GM21786 (cell line): ENCODE data around the gene ACER2.
"Not testable (repeated sequence)": the region's sequence is repeated elsewhere in the genome, so short reads cannot be mapped to it uniquely, and the experiment has no call there.

Experiments
- ATAC-seq: cut with Tn5 transposase; IDR thresholded peaks from one replicate; pipeline ENCODE4 v1.9.1; 2021; ENCODE audit not compliant: unreplicated experiment

The ACER2 gene

DNA sequence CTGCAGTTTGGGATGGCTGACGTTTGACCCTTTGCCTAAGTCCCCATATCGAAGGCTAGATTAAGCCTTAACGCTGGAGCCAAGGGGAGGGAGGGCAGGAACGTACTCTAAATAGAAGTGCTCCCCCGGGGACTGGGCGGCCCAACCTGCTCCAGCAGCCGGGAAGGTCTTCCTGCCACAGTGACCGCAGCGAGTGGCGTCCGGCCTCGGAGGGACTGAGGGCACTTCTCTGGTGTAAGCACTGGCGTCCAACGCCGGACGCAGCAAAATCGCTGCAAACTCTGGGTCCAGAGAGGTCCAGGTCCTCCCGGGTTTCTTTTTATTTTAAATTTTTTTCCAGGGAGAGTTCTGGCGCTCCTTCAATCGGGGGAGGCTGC lies 505 bp upstream of the ACER2 start:
- ATAC-seq: no peak

DNA sequence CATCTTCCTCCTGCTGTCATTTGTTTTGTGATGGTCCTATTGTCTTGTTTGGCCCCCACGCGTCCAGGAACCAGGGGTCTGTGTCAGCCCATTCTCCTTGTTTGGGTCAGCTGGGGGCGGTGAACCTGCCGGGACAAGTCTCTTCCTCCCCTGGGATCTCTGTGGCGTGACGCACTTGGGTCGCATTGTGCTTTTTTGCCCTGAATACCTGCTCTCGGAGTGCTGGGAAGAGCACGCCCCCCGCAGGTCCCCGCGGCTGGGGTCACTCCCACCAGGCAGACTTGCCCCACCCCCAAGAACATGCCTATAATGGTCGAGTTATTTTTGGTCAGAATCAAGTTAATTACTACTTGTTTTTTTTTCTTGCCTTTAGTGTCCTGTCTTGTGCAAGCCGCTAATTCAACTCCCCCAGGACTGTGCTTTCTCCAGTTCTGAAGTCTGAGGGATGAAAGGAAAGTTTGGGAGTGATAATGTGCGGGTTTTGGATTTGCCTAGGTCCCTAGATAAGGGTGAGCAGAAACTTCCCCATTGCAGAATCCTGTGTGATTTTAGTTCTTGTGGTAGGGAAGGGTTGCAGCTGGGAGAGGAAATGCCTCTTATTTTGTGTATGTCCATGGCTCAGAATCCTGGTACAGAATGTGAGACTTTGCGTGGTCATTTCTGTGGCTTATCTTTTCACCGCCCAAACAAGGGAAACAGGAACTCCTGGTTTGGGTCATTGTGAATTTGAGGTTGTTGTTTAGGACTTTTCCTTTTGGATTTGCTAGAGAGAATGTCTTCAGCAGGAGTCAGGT lies 789 bp downstream of the ACER2 start:
- ATAC-seq: peak; percentile 25

DNA sequence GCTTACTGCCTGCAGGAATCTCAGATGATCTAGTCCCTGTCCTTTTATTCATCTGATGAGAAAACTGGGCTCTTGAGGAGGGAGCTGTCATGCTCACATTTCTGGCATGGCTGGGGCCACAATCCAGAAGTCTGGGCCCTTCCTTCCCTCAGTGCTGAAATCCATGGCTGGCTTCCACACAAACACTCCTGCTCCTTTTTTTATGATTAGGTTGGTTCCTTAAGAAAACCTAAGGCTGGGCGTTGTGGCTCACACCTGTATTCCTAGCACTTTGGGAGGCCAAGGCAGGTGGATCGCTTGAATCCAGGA lies 1.3 kb downstream of the ACER2 start:
- no peak for ATAC-seq

DNA sequence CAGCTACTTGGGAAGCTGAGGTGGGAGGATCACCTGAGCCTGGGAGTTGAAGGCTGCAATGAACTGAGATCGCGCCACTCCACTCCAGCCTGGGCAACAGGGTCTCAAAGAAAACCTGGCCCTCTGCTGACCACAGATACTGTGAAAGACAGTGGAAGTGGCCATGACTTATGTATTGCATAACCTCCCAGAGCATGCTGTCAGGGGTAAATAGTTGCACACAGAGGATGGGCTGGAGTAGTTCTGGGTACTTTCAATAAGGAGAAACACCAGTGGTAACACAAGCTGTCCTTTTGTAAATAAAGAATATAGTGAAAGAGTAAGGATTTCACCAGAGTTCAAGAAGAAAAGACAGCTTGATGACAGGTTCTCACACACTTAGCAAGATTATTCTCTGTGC lies 1.8 kb downstream of the ACER2 start:
- no peak for ATAC-seq

DNA sequence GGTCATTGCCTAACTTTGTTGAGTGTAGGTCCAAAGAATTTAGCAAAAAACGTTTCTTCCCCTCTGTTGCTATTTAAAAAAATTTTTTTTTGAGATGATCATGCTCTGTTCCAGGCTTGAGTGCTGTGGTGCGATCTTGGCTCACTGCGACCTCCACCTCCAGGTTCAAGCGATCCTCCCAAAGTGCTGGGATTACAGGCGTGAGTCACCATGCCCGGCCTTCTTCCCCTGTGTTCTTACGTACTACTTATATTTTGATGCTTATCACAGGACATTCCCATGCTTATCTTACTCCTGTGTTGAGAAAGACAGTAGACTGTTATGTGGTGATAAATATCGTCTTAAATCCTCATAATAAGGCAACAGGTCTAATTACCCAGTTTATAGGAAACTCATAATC lies 2.5 kb downstream of the ACER2 start:
- ATAC-seq: no peak

DNA sequence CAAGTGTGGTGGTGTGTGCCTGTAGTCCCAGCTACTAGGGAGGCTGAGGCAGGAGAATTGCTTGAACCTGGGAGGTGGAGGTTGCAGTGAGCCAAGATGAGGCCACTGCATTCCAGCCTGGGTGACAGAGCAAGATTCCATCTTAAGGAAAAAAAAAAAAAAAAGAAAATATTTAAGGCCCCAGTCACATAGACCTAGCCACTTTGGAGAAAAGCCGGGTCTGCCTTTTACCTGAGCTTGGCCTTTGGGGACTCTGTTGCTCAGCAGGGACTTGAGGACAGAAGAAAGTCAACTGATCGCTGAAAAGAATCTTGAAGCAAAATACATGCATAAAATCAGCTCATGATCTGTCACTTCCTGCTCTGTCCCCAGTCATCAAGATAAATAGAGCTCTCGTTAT lies 4.6 kb downstream of the ACER2 start:
- not testable (repeated sequence) for ATAC-seq

DNA sequence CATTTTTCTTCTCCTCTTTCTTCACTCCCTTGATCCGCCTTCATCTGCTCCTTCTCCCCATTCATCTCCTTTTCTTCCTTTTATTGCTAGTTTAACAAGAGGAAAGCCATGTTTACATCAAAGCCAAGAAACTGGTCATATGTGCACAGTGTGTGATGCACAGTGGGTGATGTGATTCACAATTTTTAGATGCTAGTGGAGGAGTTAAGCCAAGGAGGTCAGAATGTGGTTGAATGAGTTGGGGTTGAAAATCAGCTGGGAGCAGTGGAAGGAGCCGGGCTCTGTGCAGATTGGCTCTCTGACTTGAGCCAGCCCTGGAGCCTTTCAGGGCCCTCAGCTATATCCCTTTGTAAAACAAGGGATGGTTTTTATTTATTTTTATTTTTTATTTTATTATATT lies 7.3 kb downstream of the ACER2 start:
- no peak for ATAC-seq

DNA sequence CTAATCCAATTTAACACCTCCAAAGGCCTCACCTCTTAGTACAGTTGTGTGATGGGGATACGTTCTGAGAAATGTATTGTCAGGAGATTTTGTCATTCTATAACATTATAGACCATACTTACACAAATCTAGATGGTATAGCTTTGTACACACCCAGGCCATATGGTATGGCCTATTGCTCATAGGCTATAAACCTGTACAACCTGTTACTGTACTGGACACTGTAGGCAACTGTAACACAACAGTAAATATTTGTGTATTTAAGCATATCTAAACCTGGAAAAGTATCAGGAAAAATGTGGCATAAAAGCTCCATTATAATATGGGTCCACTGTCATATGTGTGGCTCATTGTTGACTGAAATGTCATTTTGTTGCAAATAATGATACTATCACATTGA lies 12.1 kb downstream of the ACER2 start:
- no peak for ATAC-seq

DNA sequence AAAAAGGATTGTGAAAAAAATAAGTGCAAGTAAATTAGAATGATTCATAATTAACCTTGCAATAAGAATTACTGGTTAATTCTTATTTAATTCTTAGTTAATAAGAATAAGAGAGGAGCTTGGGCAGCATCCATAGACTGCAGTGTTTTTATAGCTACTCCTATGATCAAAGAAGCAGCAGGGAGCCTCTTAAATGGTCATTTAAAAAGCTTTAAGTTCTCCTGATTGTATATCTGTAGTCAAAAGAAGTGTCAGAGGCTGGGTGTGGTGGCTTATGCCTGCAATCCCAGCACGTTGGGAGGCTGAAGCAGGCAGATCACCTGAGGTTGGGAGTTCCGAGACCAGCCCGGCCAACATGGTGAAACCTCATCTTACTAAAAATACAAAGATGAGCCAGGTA lies 14.4 kb downstream of the ACER2 start:
- no peak for ATAC-seq

DNA sequence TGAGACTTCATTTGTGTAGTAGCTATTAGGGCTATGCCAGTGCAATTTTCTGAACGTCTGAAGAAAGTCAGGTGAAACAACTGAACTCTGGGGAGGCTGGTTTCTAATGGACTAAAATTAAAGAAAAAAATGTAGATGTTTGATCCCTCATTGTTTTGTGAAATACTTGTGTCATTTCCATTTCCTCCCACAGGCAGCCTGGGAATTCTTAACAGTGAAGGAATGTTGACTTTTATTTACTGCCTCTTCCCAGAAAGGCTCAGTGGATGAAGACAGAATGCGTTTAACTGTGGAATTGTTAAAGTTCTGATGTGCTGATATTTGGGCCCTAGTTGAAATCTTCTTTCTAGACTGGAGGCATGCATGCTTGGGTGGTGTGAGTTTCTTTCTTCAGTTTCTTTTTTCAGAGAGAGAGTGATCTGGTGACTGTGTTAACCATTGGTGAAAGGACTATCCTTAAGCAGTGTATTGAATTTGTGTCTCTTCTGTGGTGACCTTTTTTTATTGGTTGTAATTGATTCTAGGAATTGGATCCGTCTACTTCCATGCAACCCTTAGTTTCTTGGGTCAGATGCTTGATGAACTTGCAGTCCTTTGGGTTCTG lies 15.5 kb downstream of the ACER2 start:
- peak; percentile 93 for ATAC-seq

DNA sequence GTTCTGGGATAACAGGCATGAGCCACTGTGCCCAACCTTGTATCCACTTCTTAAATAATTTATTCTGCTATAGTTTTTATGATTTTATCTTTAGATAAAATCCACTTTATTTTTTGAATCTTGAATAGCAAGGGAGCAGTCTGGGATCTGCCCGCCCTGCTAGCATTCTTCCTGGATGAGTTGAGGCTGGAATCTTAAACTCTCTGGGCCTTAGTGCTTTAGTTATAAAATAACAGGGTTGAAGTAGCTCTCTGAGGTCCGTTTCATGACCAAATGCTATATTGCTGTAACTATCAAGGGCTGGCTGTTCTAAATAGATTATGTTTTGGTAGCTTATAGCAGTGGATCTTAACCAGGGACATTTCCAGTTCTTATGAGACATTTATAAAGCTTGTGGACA lies 20.8 kb downstream of the ACER2 start:
- no peak for ATAC-seq

DNA sequence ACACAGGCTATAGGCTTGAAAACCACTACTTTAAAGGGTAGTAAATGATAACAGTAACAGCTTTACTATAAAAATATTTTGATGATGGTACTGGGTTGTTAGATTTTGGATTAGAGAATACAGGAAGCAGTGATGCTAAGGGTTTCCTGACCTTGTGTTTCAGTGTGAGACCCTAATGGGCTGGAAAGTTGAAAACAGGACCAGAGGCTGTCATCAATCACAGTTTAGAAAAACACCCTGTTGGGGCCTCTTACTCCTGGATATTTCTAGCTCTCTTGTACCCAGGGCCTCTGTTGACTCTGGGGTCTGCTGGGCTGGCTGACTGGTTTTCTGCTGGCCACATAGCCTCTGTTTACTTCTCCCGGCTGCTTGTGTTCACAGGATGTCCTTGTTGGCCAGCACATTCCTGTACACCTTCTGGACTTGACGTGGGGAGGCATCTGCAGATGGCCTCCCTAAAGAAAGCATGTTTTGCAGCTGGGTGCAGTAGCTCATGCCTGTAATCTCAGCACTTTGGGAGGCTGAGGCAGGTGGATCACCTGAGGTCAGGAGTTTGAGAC lies 21.5 kb downstream of the ACER2 start:
- no peak for ATAC-seq

DNA sequence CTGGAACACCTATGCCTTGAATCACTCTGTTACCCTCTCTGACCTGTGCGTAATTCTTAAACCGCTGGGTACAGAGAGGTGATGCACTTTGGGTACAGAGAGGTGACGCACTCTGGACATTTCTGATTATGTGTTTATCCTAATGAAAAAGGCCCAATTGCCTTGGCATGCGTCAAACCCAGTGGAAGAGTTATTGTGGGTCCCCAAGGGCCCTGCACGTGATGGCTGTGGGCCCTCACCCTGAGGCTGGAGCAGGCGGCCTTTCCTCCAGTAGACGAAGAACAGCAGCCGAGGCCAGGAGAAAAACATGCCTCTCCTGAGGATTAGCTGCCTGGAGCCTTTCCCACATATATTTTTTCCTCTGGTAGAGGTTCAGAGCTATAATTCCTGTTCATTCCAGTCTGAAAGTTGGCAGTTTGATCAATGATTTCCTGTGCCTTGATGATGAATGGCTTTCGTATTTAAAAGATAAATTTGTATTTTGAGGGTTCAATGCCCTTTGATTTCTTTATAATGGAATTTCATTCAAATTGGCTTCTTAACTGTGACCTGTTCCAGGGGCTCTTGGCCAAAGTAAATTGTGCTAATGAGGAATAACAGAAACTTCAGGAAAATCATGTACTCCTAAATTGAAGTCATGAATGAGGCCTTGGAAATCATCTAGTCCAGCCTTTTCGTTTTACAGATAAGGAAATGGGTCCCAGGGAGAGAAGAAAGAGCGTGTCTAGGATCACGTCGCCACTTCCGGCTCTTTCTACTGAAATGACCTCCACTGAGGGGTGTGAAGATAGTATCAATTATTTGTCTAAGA lies 22.8 kb downstream of the ACER2 start:
- ATAC-seq: no peak

DNA sequence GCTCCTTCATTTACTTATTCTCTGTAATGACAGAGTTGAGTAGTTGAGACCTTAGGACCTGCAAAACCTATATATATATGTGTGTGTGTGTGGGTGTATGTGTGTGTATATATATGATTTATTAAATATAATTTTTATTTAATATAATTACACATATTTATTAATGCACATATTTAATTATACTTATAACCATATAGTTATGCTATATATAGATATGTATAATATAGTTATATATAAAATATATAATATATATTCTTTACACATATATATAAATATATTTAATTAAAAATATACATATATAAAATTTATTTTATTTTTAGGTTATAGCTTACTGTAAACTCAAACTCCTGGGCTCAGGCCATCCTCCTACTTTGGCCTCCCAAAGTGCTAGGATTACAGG lies 23.7 kb downstream of the ACER2 start:
- no peak for ATAC-seq

DNA sequence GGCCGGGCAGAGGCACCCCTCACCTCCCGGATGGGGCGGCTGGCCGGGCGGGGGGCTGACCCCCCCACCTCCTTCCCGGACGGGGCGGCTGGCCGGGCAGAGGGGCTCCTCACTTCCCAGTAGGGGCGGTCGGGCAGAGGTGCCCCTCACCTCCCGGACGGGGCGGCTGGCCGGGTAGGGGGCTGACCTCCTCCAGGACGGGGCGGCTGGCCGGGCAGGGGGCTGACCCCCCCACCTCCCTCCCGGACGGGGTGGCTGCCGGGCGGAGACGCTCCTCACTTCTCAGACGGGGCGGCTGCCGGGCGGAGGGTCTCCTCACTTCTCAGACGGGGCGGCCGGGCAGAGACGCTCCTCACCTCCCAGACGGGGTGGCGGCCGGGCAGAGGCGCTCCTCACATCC lies 24.9 kb downstream of the ACER2 start:
- ATAC-seq: not testable (repeated sequence)

DNA sequence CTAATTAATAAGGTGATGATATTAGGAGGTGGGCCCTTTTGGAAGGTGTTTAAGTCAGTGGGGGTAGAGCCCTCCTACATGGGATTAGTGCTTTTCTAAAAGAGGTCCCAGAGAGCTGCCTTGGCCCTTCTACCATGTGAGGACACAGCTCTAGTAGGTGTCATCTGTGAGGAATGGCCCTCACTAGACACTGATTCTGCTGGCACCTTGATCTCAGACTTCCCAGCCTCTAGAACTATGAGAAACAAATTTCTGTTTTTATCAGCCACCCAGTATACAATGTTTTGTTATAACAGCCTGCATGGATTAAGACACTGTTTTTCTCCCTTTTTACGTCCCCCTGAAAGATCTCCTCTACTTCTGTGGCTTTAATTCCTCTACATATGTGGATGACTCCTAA lies 31.6 kb downstream of the ACER2 start:
- no peak for ATAC-seq

DNA sequence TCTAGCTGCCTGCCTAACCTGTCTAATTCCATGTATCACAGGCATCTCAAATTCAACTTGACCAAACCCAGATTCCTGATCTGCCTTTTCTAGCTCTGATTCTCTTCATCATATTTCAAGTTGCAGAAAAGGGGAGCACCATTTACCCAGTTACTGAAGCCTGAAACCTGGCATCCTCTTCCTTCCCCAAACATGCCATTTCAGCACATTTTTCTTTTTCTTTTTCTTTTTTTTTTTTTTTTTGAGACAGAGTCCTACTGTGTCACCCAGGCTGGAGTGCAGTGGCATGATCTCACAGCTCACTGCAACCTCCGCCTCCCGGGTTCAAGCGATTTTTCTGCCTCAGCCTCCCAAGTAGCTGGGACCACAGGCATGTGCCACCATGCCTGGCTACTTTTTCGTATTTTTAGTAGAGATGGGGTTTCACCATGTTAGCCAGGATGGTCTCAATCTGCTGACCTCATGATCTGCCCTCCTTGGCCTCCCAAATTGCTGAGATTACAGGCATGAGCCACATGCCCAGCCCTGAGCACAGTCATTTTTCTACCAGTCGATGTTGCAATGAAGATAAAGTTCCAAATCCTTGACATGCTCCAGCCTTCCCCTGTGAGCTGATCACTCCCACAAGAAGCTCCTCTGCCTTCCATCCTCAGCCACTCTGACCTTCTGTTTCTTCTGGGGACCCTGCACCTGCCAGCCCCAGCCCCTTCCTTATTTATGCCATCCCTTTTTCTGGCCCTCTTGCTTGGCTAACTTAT lies 32.2 kb downstream of the ACER2 start:
- no peak for ATAC-seq

DNA sequence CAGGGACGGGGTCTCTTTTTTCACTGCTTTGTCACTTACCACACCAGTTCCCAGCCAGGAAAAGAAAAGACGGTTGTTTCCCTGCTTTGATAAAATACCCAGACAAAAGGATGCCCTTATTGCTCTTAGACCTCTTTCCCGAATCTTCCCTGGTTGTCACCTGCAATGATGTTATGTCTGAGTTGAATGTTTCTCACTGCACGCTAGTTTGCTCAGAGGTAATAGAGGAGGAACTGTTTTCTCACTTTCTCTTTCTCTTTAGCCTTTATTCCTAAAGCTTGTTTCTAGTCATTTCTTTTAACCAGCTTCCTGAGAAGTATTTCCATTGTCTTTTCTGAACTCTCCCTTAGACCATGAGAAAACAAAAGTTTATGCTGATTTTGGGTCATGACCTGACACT lies 32.9 kb downstream of the ACER2 start:
- ATAC-seq: peak; percentile 90

DNA sequence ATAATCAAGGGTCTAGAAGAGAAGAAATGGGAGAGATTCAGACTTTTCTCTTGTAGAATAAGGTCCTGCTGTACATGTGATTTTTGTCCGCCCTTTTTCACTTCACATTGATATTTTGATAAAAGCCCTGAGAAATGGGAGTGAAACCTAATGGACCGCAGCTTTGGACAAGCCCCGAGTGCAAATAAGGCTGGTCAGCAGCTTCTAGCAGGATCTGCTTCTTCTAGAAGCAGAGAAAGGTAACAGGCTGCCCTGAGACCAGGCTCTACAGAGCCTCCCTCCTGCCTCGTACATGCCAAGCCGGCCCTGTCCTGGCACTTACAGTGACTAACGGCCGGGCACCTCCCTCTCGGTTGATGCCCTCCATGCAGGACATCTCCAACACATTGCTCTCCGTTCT lies 33.4 kb downstream of the ACER2 start:
- no peak for ATAC-seq

DNA sequence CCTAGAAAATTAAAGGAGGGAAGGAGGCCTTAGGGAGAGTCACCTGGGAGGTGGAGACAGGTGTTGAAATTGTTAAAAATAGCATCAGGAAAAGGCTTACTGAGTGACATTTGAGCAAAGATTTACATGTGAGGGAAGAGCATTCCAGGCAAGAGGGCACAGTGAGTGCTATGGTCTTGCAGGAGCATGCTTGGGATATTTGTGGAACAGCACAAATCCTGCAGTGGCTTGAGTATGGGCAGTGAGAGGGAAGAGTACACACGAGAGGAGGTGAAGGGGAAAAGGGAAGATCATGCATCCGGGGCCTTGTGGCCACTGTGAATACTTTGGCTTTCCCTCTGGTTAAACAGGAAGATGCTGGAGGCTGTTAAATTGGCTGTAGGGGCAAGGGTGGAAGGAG lies 36.6 kb downstream of the ACER2 start:
- no peak for ATAC-seq

DNA sequence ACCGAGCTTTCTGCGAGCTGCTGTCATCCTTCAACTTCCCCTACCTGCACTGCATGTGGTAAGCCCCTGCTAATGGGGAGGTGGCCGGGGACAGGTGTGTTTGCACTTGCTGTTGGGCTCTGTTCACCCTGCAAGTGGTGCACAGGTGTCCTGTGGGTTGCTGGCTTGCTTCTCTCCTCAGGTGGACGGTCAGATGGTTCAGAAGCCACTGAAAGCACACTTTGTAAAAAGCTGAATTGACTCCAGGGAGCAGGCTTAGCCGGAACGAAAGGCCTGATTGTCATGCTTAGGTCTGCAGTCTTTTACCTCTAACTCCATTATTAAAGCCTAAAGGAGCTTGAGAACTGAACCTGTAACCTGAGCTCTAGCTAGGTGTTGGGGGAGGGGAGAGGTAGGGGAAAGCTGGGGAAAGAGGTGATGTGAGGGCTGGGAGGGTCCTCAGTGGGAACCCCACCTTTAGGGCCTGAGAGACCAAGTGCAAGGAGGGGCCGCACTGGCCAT lies 37.6 kb downstream of the ACER2 start:
- no peak for ATAC-seq
